ENCODE measurements around the gene GPATCH1. TPM values are rescaled to one million over a fixed set of nuclear protein-coding genes. Genes with fewer than 3 reads are reported as not detected.

The GPATCH1 gene
- total and polyA plus RNA-seq, 2 of the 8 experiments (the other 6 are each of a cell fraction or from before 2014, with no cell fraction given), result 4.3 to 8.2 TPM

- TF ChIP-seq CHD7 (IDR thresholded peaks at IDR 0.05; ENCODE audit: insufficient replicate concordance, low read length), result no peak
These were observed 26.4 kb upstream of the GPATCH1 start (continued) for GRCh38 chr19:33054623-33055022.
